ENCODE measurements around the gene AKAP13. TPM values are rescaled to one million over a fixed set of nuclear protein-coding genes. Genes with fewer than 3 reads are reported as not detected.
"Not testable (repeated sequence)": the region's sequence is repeated elsewhere in the genome, so short reads cannot be mapped to it uniquely, and the experiment has no call there.

Gene AKAP13, protein sequence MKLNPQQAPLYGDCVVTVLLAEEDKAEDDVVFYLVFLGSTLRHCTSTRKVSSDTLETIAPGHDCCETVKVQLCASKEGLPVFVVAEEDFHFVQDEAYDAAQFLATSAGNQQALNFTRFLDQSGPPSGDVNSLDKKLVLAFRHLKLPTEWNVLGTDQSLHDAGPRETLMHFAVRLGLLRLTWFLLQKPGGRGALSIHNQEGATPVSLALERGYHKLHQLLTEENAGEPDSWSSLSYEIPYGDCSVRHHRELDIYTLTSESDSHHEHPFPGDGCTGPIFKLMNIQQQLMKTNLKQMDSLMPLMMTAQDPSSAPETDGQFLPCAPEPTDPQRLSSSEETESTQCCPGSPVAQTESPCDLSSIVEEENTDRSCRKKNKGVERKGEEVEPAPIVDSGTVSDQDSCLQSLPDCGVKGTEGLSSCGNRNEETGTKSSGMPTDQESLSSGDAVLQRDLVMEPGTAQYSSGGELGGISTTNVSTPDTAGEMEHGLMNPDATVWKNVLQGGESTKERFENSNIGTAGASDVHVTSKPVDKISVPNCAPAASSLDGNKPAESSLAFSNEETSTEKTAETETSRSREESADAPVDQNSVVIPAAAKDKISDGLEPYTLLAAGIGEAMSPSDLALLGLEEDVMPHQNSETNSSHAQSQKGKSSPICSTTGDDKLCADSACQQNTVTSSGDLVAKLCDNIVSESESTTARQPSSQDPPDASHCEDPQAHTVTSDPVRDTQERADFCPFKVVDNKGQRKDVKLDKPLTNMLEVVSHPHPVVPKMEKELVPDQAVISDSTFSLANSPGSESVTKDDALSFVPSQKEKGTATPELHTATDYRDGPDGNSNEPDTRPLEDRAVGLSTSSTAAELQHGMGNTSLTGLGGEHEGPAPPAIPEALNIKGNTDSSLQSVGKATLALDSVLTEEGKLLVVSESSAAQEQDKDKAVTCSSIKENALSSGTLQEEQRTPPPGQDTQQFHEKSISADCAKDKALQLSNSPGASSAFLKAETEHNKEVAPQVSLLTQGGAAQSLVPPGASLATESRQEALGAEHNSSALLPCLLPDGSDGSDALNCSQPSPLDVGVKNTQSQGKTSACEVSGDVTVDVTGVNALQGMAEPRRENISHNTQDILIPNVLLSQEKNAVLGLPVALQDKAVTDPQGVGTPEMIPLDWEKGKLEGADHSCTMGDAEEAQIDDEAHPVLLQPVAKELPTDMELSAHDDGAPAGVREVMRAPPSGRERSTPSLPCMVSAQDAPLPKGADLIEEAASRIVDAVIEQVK (N-terminal part only)
- 67.3 and 75.3 TPM in 2 replicates for total RNA-seq (2014; rRNA removed; shearing (Covaris generic))

DNA sequence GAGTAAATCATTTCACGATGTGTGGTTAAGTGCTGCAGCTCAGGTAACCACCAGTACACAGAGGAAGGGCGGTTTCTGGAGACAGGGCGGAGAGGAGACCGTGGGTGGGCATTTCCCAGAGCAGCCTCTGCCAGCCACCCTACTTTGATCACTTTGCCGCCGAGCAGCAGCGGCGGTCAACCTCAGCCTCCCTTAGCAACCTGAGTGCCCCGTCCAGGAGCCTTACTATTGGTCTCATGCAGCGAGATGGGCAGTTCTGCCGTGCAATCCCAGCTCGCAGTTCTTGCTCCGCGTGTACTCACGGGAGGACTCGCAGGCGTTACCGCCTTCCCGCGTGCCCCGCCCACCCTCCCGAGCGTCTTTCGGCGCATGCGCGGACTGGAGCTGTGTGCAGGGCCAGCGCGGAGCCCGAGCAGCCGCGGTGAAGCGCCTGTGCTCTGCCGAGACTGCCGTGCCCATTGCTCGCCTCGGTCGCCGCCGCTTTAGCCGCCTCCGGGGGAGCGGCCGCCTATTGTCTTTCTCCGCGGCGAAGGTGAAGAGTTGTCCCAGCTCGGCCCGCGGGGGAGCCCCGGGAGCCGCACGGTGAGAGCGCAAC, at the start of gene AKAP13:
Gene AKAP13 (plus strand): TSS at position 387 of the 595 bp plus-strand sequence. CDS start 105,118 bp downstream, outside the sequence.
- peaks cover 3% of the 10 kb centered on the region; the same call in 1 of the 2 replicates for H3K9me3 ChIP-seq (replicated peaks)
- peak within 1 kb of the TSS; percentile 82 for H3K27ac ChIP-seq
- H3K4me3 ChIP-seq = peak within 1 kb of the TSS; percentile 100
- no peaks in the 10 kb centered on the region for H3K27me3 ChIP-seq
- H3K36me3 ChIP-seq = no peaks in the 10 kb centered on the region; the same call in 1 of the 2 replicates
- peak; percentile 99 for DNase-seq
- peaks cover 17% of the 10 kb centered on the region for H3K4me1 ChIP-seq

DNA sequence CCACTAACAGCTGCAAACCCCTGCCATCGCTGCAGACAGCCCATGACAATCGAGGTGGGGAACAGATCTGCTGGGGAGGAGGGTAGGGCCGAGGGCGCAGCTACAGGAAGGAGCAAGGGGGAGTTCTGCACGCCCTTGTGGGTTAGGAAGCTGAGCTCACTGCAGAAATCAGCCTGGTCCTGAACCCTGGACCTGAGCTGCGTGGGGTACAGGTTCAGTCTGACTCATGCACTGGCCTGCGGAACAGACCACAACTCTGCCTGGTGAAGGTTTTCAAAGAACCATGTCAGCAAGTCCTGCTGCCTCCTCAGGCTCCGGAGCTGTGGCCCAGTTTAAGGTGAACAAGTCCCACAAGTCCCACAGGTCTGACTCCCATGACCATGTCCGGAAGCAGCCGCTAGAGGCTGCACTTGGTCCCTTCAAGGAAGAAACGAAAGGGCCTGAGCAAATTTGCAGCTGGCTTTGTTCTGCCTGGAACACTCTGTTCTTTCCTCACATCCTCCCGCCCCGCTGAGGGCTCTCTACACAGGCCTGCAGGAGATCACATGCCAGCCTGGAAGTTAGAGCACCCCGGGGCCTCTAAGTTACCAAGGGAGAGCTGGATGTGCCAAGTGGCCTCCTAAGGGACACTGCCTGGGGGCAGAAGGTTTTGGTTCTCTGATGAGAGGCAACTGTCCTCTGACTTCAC, 49.4 kb upstream of the AKAP13 start:
- DNase-seq = peak; percentile 91 to 95

DNA sequence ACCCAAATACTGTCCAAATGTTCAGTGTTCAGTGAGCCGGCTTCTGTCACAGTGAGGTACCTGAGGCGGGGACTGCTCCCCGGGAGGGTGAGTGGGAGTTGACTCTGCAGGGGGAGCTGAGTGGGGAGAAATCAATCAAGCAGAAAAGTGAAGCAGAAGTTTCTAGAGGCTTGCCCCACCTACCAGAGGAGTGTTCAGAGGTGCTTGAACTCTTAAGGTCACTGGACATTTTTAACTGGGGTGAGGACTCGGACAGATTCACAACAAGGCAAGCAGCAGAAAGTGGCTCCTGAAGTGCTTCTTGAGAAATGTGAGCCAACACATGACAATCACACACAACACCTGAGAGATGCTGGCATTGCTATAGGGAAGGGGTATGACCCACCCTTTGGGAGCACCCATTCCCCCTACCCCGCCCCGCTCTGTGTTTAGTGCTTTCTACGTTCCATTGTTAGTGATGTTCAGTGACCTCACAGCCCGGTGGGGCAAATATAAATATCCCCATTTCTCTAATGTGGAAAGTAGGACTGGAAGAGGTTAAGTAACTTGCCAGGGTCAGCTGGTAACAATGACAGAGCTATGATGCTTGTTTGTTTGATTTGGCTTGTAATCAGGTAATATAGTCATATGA, 48.6 kb upstream of the AKAP13 start:
- DNase-seq = no peak
- Histone ChIP-seq H3K36me3 (no peaks in the 10 kb centered on the region), H3K27ac (peak overlapping the region; percentile 47), H3K4me3 (peak overlapping the region; percentile 59), H3K9me3 (replicated peaks) (no peaks in the 10 kb centered on the region), H3K4me1 (peaks cover 22% of the 10 kb centered on the region), H3K27me3 (no peaks in the 10 kb centered on the region)

More for the DNA sequence above, 49.4 kb upstream of the AKAP13 start:
- H3K4me3 ChIP-seq = peak overlapping the region; percentile 59
- H3K27me3 ChIP-seq = no peaks in the 10 kb centered on the region
- peaks cover 22% of the 10 kb centered on the region for H3K4me1 ChIP-seq
- no peaks in the 10 kb centered on the region for H3K36me3 ChIP-seq
- H3K27ac ChIP-seq = peak overlapping the region; percentile 47
- no peaks in the 10 kb centered on the region for H3K9me3 ChIP-seq (replicated peaks)

DNA sequence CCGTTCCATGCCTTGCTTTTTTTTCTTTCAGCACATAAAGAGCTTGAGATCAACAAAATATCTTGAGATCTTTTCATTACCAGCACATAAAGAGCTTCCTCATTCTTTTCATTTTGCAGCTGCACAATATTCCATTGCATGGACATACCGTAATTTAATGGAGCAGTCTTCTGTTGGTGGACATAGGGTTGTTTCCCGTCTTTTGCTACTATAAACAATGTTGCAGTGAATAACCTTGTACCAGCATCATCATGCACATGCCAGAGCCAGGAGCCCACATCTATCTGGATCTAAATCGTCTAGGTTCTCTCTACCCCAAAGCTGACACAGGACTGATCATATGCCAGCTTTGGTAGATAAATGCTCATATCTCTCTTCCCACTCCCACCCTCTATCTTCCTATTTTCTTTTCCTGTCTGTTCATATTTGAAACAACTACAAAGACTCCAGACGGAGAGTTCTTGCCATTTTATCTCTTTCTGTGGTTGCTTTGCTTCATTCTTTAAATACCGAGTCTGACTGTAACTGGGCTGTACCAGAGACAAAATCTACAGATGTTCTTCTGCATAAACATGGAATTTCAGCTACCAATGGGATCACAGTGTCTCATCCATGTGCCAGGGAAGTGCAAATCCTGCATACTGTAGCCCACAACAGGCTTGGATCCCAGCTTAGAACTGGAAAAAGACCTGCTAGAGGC, 47.1 kb upstream of the AKAP13 start:
- H3K27ac ChIP-seq = no peak overlapping the region
- no peak overlapping the region for H3K4me3 ChIP-seq
- peak in 1 of 2 experiments; percentile 33 for DNase-seq
- no peaks in the 10 kb centered on the region for H3K9me3 ChIP-seq (replicated peaks)
- H3K27me3 ChIP-seq = no peaks in the 10 kb centered on the region
- H3K4me1 ChIP-seq = peaks cover 22% of the 10 kb centered on the region
- H3K36me3 ChIP-seq = no peaks in the 10 kb centered on the region

DNA sequence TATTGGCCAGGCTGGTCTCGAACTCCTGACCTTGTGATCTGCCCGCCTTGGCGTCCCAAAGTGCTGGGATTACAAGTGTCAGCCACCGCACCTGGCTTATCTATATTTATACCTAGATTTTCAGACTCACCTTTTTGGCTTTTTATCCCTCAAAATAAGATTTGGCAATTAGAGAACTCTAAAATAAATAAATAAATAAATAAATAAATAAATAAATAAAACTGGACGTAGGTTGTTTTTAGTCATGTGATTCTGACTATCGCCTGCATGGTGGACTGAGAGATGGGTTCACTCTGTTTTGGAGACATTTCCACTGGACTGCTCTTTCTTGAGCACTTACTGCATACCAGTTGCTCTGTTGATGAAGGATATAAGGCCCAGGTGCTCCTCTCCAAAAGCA, 46.2 kb upstream of the AKAP13 start:
- no peak overlapping the region for H3K4me3 ChIP-seq
- no peak for DNase-seq
- no peaks in the 10 kb centered on the region for H3K9me3 ChIP-seq (replicated peaks)
- H3K27me3 ChIP-seq = no peaks in the 10 kb centered on the region
- no peak overlapping the region for H3K27ac ChIP-seq
- no peaks in the 10 kb centered on the region for H3K36me3 ChIP-seq
- peaks cover 22% of the 10 kb centered on the region for H3K4me1 ChIP-seq

DNA sequence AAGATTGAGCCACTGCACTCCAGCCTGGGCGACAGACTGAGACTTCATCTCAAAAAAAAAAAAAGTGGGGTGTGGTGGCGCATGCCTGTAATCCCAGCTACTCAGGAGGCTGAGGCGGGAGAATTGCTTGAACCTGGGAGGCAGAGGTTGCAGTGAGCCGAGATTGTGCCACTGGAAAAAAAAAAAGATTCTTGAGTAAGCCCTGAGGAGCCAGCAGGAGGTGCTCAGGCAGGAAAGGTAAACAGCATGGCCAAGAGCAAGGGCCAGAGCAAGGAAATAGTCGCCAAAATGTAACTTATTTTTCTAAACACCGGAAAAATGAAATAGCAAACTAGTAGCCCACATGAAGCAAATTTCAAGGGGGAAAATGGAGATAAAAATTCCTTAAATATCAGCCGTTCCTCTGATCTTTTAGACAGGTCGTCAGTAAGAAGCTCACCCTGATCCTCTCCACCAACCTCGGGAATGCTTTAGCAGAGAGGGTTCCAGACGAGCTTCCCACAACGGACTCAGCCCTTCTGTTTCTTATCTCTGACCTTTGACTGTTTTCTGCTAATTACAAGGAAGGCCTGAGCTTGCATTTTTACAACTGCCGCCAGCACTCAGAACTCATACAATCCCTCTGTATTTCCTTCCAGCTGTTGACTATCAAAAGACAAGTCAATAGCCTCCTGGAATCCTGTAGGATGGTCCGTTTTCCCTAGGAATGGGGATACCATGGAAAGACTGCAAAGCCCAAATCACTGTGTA, 45.0 kb upstream of the AKAP13 start:
- peak in 1 of 2 experiments; percentile 49 for DNase-seq
- H3K4me3 ChIP-seq = no peak overlapping the region
- no peaks in the 10 kb centered on the region for H3K27me3 ChIP-seq
- H3K36me3 ChIP-seq = no peaks in the 10 kb centered on the region
- H3K27ac ChIP-seq = no peak overlapping the region
- H3K4me1 ChIP-seq = peaks cover 22% of the 10 kb centered on the region
- no peaks in the 10 kb centered on the region for H3K9me3 ChIP-seq (replicated peaks)

DNA sequence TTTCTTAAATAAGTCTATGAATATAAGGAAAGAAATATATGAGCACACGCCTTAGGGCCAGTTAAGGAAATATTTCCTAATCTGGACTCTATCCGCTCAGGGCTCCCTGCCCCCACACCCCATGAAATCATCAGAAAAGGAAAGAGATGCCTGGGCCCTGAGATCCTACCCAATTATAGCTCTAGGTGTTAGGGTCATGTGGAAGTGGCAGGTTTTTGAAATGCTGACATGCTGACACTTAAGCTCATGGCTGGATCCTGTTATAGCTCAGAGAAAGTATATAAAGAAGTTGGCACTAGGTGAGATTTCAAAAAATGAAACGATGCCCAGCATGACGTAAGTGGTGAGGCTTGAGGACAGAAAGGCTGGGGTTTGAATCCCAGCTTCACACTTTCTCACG, 43.5 kb upstream of the AKAP13 start:
- Histone ChIP-seq H3K27me3 (no peaks in the 10 kb centered on the region), H3K27ac (no peak overlapping the region), H3K9me3 (replicated peaks) (no peaks in the 10 kb centered on the region), H3K4me3 (no peak overlapping the region), H3K36me3 (no peaks in the 10 kb centered on the region), H3K4me1 (peaks cover 18% of the 10 kb centered on the region)
- DNase-seq = no peak

DNA sequence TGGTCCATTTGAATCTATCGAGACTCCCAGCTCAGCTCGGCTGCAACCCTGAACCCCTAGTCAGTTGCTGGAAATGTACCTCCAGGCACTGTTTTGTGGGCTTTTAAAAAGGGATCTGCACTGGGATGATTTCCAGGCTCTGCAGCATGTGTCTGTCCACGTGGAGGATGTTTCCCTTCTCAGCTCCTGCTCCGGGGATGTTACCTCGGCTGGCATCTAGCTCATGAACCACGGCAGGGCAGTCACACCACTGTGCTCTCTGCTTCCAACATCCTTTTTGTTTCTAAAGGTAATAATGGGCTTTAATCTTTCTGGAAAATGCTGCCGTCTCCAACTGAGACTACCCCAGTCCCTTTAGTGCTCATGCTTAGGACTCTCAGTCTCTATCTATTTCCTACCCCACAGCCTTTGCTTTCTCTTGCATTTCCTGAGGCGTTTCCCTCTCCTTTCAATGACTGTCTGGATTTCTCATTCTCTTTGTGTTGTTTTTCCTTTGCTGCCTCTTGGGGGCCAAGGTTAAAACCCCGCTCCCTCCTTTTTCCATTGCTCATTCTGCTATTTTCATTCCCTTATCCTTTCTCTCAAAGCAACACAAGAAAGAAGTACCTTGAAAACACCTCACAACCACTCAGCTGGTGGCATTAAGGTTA, 42.9 kb upstream of the AKAP13 start:
- Histone ChIP-seq H3K4me3 (no peak overlapping the region), H3K4me1 (peaks cover 14% of the 10 kb centered on the region), H3K9me3 (replicated peaks) (no peaks in the 10 kb centered on the region), H3K36me3 (no peaks in the 10 kb centered on the region), H3K27ac (no peak overlapping the region), H3K27me3 (no peaks in the 10 kb centered on the region)
- no peak for DNase-seq

DNA sequence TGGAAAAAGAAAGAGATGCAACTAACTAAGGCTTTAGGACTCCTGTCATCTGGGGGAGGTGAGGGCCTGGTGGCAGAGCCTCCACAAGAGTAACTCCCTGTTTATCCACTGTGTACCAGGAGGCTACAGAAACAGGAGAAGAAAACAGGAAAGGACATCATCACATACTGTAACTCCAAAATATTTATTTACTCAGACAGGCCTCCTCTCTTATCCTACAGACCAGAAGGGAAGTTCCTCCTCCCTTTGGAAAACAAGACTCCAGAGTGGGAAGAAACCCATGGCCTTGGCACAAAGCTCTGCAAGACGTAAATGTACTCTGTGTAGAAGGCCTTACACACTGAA, 40.1 kb upstream of the AKAP13 start:
- Histone ChIP-seq H3K36me3 (no peaks in the 10 kb centered on the region), H3K4me1 (peaks cover 5% of the 10 kb centered on the region), H3K27ac (no peak overlapping the region), H3K4me3 (no peak overlapping the region), H3K9me3 (replicated peaks) (no peaks in the 10 kb centered on the region), H3K27me3 (no peaks in the 10 kb centered on the region)
- DNase-seq = no peak

DNA sequence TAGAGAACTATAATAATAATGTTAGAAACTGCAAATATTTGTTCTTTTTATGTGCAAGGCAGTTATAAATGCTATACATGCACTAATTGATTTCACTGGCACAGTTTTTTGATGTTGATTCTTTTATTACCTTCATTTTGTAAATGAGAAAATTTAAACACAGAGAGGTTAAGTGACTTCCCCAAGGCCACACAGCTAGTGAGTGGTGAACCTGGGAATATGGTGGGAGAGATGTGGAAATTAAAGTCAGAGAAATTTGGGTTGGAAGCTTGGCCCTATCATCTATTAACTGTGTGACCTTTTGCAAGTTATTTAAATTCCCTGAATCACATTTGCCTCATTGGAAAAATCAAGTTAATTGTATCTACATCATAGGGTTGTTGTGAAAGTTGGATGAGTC, 39.6 kb upstream of the AKAP13 start:
- Histone ChIP-seq H3K27ac (no peak overlapping the region), H3K36me3 (no peaks in the 10 kb centered on the region), H3K27me3 (no peaks in the 10 kb centered on the region), H3K4me1 (peaks cover under 1% of the 10 kb centered on the region), H3K4me3 (no peak overlapping the region), H3K9me3 (replicated peaks) (no peaks in the 10 kb centered on the region)
- no peak for DNase-seq

DNA sequence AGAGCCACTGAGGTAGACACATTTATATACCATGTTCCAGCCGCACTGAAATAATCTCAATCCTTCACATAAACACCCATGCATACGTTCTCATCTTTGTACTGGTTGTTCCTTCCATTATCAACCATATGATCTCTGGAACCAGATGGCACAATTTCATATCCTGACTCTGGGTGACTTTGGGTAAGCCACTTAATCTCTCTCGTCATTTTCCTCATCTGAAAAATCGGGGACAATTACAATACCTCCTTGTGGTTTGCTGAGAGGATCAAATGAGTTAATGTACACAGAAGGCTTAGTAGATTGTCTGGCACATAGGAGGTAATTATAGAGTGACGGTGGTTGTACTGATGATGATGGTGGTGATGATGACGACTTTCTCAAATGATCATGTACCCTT, 38.2 kb upstream of the AKAP13 start:
- not testable (repeated sequence) for H3K27ac ChIP-seq; H3K4me3 ChIP-seq; H3K9me3 ChIP-seq (replicated peaks); H3K27me3 ChIP-seq; H3K36me3 ChIP-seq; H3K4me1 ChIP-seq
- peak in 1 of 2 experiments; percentile 65 for DNase-seq

DNA sequence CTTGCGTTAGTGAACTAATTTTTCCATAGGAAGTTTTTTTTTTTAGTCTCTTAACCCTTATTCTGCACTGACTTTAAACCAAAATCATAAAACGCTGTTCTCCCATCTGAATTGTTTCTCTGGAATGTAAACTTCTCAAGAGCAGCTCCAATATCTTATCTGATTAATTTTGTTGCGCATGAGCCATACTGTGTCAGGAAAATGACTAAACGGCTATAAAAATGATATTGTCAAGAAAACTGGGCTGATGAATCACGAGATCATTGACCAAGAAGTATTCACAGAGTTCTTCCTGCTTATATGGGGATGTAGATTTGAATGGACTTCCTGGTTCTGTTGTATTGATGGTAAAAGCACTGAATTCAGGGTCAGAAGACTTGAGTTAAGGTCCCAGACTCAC, 37.0 kb upstream of the AKAP13 start:
- not testable (repeated sequence) for H3K27me3 ChIP-seq; H3K4me1 ChIP-seq; DNase-seq; H3K9me3 ChIP-seq (replicated peaks); H3K4me3 ChIP-seq; H3K36me3 ChIP-seq; H3K27ac ChIP-seq

Measured in SJCRH30 (cell line).